ENCODE measurements around the gene CEP250.

DNA sequence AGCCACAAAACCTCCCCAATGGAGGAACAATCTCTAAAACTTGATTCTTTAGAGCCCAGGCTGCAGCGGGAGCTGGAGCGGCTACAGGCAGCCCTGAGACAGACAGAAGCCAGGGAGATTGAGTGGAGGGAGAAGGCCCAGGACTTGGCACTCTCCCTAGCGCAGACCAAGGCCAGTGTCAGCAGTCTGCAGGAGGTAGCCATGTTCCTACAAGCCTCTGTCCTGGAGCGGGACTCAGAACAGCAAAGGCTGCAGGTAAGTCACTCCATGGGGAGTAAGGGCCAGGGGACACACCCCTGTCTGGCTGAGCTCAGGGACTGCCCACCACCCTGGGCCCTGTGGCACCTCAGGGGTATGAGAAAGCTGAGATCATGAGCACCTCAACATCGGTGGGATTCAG, 49.4 kb downstream of the CEP250 start:
- TF ChIP-seq, protein P1, sequence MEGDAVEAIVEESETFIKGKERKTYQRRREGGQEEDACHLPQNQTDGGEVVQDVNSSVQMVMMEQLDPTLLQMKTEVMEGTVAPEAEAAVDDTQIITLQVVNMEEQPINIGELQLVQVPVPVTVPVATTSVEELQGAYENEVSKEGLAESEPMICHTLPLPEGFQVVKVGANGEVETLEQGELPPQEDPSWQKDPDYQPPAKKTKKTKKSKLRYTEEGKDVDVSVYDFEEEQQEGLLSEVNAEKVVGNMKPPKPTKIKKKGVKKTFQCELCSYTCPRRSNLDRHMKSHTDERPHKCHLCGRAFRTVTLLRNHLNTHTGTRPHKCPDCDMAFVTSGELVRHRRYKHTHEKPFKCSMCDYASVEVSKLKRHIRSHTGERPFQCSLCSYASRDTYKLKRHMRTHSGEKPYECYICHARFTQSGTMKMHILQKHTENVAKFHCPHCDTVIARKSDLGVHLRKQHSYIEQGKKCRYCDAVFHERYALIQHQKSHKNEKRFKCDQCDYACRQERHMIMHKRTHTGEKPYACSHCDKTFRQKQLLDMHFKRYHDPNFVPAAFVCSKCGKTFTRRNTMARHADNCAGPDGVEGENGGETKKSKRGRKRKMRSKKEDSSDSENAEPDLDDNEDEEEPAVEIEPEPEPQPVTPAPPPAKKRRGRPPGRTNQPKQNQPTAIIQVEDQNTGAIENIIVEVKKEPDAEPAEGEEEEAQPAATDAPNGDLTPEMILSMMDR (IDR thresholded peaks at IDR 0.05; ENCODE audit: insufficient read depth, low read length), result no peak
- no peak for TF ChIP-seq SPI1 (IDR thresholded peaks at IDR 0.05; ENCODE audit: borderline replicate concordance, low read depth)
- TF ChIP-seq POLR2AphosphoS5 (IDR thresholded peaks at IDR 0.05; ENCODE audit: low read depth), result no peak
- TF ChIP-seq, protein P2, sequence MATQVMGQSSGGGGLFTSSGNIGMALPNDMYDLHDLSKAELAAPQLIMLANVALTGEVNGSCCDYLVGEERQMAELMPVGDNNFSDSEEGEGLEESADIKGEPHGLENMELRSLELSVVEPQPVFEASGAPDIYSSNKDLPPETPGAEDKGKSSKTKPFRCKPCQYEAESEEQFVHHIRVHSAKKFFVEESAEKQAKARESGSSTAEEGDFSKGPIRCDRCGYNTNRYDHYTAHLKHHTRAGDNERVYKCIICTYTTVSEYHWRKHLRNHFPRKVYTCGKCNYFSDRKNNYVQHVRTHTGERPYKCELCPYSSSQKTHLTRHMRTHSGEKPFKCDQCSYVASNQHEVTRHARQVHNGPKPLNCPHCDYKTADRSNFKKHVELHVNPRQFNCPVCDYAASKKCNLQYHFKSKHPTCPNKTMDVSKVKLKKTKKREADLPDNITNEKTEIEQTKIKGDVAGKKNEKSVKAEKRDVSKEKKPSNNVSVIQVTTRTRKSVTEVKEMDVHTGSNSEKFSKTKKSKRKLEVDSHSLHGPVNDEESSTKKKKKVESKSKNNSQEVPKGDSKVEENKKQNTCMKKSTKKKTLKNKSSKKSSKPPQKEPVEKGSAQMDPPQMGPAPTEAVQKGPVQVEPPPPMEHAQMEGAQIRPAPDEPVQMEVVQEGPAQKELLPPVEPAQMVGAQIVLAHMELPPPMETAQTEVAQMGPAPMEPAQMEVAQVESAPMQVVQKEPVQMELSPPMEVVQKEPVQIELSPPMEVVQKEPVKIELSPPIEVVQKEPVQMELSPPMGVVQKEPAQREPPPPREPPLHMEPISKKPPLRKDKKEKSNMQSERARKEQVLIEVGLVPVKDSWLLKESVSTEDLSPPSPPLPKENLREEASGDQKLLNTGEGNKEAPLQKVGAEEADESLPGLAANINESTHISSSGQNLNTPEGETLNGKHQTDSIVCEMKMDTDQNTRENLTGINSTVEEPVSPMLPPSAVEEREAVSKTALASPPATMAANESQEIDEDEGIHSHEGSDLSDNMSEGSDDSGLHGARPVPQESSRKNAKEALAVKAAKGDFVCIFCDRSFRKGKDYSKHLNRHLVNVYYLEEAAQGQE (IDR thresholded peaks at IDR 0.05; ENCODE audit: insufficient replicate concordance, low read depth), result no peak

Measured in HL-60 (cell line).